ENCODE results near the gene CHTF18.

CHTF18 gene

DNA sequence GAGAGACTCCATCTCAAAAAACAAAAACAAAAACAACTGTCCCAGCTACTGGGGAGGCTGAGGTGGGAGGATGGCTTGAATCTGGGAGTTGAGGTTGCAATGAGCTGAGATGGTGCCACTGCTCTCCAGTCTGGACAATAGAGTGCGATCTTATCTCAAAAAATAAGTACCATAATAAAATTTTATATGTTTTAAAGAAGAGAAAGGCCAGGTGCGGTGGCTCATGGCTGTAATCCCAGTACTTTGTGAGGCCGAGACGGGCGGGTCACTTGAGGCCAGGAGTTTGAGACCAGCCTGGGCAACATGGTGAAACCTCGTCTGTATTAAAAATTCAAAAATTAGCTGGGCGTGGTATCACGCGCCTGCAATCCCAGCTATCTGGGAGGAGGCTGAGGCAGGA lies 11.6 kb upstream of the CHTF18 start:
- DNase-seq (ENCODE audit: low read depth, low spot score) = no peak
- in situ Hi-C loops (cut with HindIII; ENCODE audit: low sequenced_read_pairs) = no loop called here
- no peak overlapping the region for H3K4me3 ChIP-seq (ENCODE audit: low read depth, low read length)
- TF ChIP-seq, protein P1, sequence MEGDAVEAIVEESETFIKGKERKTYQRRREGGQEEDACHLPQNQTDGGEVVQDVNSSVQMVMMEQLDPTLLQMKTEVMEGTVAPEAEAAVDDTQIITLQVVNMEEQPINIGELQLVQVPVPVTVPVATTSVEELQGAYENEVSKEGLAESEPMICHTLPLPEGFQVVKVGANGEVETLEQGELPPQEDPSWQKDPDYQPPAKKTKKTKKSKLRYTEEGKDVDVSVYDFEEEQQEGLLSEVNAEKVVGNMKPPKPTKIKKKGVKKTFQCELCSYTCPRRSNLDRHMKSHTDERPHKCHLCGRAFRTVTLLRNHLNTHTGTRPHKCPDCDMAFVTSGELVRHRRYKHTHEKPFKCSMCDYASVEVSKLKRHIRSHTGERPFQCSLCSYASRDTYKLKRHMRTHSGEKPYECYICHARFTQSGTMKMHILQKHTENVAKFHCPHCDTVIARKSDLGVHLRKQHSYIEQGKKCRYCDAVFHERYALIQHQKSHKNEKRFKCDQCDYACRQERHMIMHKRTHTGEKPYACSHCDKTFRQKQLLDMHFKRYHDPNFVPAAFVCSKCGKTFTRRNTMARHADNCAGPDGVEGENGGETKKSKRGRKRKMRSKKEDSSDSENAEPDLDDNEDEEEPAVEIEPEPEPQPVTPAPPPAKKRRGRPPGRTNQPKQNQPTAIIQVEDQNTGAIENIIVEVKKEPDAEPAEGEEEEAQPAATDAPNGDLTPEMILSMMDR (IDR thresholded peaks at IDR 0.05; ENCODE audit: low read depth, low read length) = no peak

DNA sequence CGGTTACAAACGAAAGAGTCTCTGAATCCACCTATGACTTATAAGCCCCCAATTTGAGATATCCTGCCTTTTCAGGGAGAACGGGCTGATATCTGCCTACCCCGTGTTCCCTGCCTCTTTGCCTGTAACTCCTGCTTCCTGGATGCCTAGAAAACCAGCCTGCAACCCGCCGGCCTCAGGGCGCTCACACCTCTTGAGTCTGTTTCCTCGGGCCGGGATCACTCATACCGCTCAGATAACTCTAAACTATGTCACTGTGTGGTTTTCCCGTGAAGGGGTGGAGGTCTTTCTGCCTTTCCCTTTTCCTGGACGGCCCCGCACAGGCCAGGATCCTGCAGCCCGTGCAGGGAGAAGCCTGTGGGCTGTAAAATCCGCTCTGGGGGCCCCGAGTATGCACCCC lies 10.6 kb upstream of the CHTF18 start:
- TF ChIP-seq, protein P1 (IDR thresholded peaks at IDR 0.05; ENCODE audit: low read depth, low read length) = no peak
- DNase-seq (ENCODE audit: low read depth, low spot score) = no peak
- in situ Hi-C loops (cut with HindIII; ENCODE audit: low sequenced_read_pairs) = no loop called here
- H3K4me3 ChIP-seq (ENCODE audit: low read depth, low read length) = no peak overlapping the region

DNA sequence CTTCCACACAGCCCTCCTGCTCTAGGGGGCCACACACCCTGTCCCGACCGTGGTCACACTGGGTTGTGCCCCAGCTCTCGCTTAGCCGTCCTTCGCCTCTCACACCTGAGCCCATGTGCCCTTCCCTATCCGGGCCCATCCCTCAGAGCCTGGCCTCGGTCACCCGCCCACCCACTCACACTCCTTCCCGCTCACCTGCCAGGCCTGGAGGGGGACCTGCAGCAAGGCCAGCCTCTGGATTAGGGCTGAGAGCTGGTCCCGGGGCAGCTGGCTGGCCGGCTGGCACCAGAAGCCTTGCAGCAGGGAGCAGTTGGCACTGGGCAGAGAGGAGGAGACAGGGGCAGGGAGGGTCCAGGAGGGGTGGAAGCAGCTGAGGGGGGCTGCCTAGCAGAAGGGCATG lies 10.0 kb upstream of the CHTF18 start:
- in situ Hi-C loops (cut with HindIII; ENCODE audit: low sequenced_read_pairs) = no loop called here
- TF ChIP-seq, protein P1 (IDR thresholded peaks at IDR 0.05; ENCODE audit: low read depth, low read length) = no peak
- no peak overlapping the region for H3K4me3 ChIP-seq (ENCODE audit: low read depth, low read length)
- no peak for DNase-seq (ENCODE audit: low read depth, low spot score)

DNA sequence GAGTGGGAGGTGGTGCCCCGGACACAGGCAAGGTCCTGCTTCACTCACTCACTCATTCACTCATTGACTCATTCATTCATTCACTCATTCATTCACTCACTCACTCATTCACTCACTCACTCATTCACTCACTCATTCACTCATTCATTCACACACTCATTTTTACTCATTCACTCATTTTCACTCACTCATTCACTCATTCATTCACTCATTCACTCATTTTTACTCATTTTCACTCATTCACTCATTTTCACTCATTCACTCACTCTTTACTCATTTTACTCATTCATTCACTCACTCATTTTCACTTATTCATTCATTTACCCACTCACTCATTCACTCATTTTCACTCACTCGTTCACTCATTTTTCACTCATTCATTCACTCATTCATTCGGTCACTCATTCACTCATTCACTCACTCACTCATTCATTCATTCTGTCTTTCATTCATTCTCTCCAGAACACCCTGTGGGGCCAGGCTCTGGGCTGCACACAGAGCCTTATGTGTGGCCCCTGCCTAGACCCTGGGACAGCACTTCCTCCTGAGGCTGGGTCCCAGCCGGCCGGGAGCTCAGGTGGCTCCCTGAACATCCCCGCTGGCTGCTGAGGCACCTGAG lies 9.4 kb upstream of the CHTF18 start:
- TF ChIP-seq, protein P1 (IDR thresholded peaks at IDR 0.05; ENCODE audit: low read depth, low read length) = no peak
- no peak for DNase-seq (ENCODE audit: low read depth, low spot score)
- in situ Hi-C loops (cut with HindIII; ENCODE audit: low sequenced_read_pairs) = no loop called here
- H3K4me3 ChIP-seq (ENCODE audit: low read depth, low read length) = no peak overlapping the region

DNA sequence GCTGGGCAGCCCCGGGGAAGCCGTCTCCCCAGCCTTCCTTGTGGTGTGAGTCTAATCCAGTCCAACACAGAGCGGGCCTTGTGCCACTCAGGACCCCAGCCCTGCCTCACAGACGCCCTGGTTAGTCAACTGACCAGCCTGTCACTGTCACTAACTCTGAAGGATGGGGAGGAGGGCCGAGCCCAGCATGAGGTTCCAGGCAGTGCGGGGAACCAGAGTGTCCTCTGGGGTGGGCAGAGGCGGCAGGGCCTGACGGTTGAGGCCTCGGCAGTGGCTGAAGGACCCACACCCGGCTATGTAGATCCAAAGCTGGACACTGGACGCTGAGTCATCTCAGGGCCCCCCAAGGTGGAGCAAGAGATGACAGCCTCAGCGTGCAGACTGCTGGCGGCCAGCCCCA lies 8.9 kb upstream of the CHTF18 start:
- in situ Hi-C loops (cut with HindIII; ENCODE audit: low sequenced_read_pairs) = no loop called here
- TF ChIP-seq, protein P1 (IDR thresholded peaks at IDR 0.05; ENCODE audit: low read depth, low read length) = no peak
- H3K4me3 ChIP-seq (ENCODE audit: low read depth, low read length) = no peak overlapping the region
- no peak for DNase-seq (ENCODE audit: low read depth, low spot score)

DNA sequence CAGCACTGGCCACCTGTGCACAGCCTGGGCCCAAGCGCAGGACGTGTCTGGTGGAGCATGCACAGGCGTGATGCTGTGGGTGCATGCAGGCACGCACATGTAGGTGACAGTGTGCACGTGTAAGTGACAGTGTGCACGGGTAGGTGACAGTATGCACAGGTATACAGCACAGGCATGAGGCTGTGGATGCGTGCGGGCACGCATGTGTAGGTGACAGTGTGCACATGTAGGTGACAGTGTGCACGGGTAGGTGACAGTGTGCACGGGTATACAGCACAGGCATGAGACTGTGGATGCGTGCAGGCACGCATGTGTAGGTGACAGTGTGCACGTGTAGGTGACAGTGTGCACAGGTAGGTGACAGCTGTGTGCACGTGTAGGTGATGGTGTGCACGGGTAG lies 8.1 kb upstream of the CHTF18 start:
- in situ Hi-C loops (cut with HindIII; ENCODE audit: low sequenced_read_pairs) = no loop called here

More for the DNA sequence above, 8.1 kb upstream of the CHTF18 start:
- TF ChIP-seq, protein P1 (IDR thresholded peaks at IDR 0.05; ENCODE audit: low read depth, low read length) = no peak
- no peak for DNase-seq (ENCODE audit: low read depth, low spot score)
- no peak overlapping the region for H3K4me3 ChIP-seq (ENCODE audit: low read depth, low read length)
